MCF 10A (cell line): ENCODE results near the gene RPL29. TPM values are rescaled to one million over a fixed set of nuclear protein-coding genes. Genes with fewer than 3 reads are reported as not detected.

Source experiments
- BruUV-seq: library from RNA; stranded (reverse); fragments of 400-500 nt; replicated peaks from 2 replicates; lab custom pipeline; 2021; lab: Mats Ljungman, UMichigan
- CTCF ChIA-PET: fragments of 300-600 bp; sonication (Branson Sonifier 250); formaldehyde crosslinking; extraction: SDS; loops from one replicate; lab custom pipeline; 2021; ENCODE audit warnings: antibody characterized with exemption, inconsistent platforms; lab: Yijun Ruan, JAX
- POLR2A ChIA-PET: fragments of 300-600, 350-650 bp; sonication (Branson Sonifier 250); formaldehyde crosslinking; extraction: SDS; loops from one replicate; lab custom pipeline; 2020; ENCODE audit warnings: antibody characterized with exemption, inconsistent platforms; lab: Yijun Ruan, JAX
- DNase-seq: peaks from one replicate; pipeline ENCODE4 v3.0.0-alpha.2; 2018; ENCODE audit not compliant: unreplicated experiment
- H3K27ac Mint-ChIP-seq: one replicate; pipeline ENCODE4 v1.8.0; 2022; ENCODE audit warnings: mild to moderate bottlenecking, low read depth, mixed read lengths; ENCODE audit not compliant: unreplicated experiment
- H3K27me3 Mint-ChIP-seq: one replicate; pipeline ENCODE4 v1.8.0; 2022; ENCODE audit warnings: mixed read lengths; ENCODE audit not compliant: insufficient read depth, unreplicated experiment
- H3K36me3 Mint-ChIP-seq: one replicate; pipeline ENCODE4 v1.8.0; 2022; ENCODE audit warnings: mild to moderate bottlenecking, moderate library complexity, mixed read lengths; ENCODE audit not compliant: insufficient read depth, unreplicated experiment
- H3K4me1 Mint-ChIP-seq: one replicate; pipeline ENCODE4 v1.8.0; 2022; ENCODE audit warnings: mixed read lengths; ENCODE audit not compliant: insufficient read depth, unreplicated experiment
- H3K4me3 Mint-ChIP-seq: one replicate; pipeline ENCODE4 v1.8.0; 2022; ENCODE audit warnings: mild to moderate bottlenecking, moderate library complexity, mixed read lengths; ENCODE audit not compliant: unreplicated experiment
- H3K9me3 Mint-ChIP-seq: one replicate; pipeline ENCODE4 v1.8.0; 2022; ENCODE audit warnings: mixed read lengths; ENCODE audit not compliant: unreplicated experiment
- CTCF ChIP-seq: fragments of 200-600 bp; IDR thresholded peaks from one replicate; pipeline ENCODE4 v1.8.0; 2022; ENCODE audit warnings: antibody characterized with exemption, mild to moderate bottlenecking; ENCODE audit not compliant: unreplicated experiment
- intact Hi-C: fragments of 100-400 bp; cut with micrococcal nuclease; formaldehyde crosslinking; loops from 2 replicates; pipeline ENCODE4 v1.14.1; 2022
- total RNA-seq: library from RNA; stranded (reverse); gene quantifications from 2 replicates; pipeline ENCODE4 v1.2.3, GENCODE V29; 2022

RPL29 gene
- total RNA-seq, 1 experiment from 2014 or later, result 1,551 TPM

- no TSS peak for BruUV-seq
- no peak within 1 kb of the TSS for H3K4me3 Mint-ChIP-seq
- TF ChIP-seq CTCF, result no peak
- DNase-seq, result no peak
- H3K27me3 Mint-ChIP-seq, result no peaks in the 10 kb centered on the region
- ChIA-PET POLR2A (interaction anchor here (0.5 to 0.7 kb wide), 2 partner anchors 434 to 660 kb away, joined by 3 to 5 read pairs; no protein-coding TSS in a partner anchor), CTCF (interaction anchor here (0.5 kb wide), 1 partner anchor 658 kb away, joined by 4 read pairs; no protein-coding TSS in a partner anchor)
- H3K4me1 Mint-ChIP-seq, result peaks cover 14% of the 10 kb centered on the region
- no peaks in the 10 kb centered on the region for H3K9me3 Mint-ChIP-seq
- intact Hi-C loops, result no loop called here
- no peak within 1 kb of the TSS for H3K27ac Mint-ChIP-seq
- no peaks in the 10 kb centered on the region for H3K36me3 Mint-ChIP-seq
These were observed 40.4 kb downstream of the RPL29 start, which contains the start of gene GPR62 for GRCh38 chr3:51955175-51955892. GPR62 (plus strand) TSS chr3:51955381; CDS start chr3:51955653, 272 bp downstream.

- DNase-seq, result no peak
- no TSS peak for BruUV-seq
- TF ChIP-seq CTCF, result no peak
- Mint-ChIP-seq H3K4me3 (no peak overlapping the region), H3K4me1 (peaks cover 14% of the 10 kb centered on the region), H3K9me3 (no peaks in the 10 kb centered on the region), H3K36me3 (no peaks in the 10 kb centered on the region), H3K27me3 (no peaks in the 10 kb centered on the region), H3K27ac (no peak overlapping the region)
- intact Hi-C loops, result no loop called here
- ChIA-PET POLR2A (interaction anchor here (0.7 to 1.2 kb wide), 2 partner anchors 41 to 435 kb away, joined by 3 to 4 read pairs; partner anchors contain the start of gene RPL29), CTCF (interaction anchor here (0.5 to 2.3 kb wide), 3 partner anchors 12 to 658 kb away, joined by 3 to 13 read pairs (median 4); partner anchors contain the start of genes PARP3 and RRP9)
These were observed 41.0 kb downstream of the RPL29 start for GRCh38 chr3:51954713-51955112.

GRCh38 chr3:51954105-51954504 is 41.6 kb downstream of the RPL29 start:
- TF ChIP-seq CTCF, result no peak

GRCh38 chr3:51953445-51953844 is 42.2 kb downstream of the RPL29 start:
- intact Hi-C loops, result no loop called here
- DNase-seq, result peak; percentile 78
- Mint-ChIP-seq H3K27me3 (no peaks in the 10 kb centered on the region), H3K4me1 (peaks cover 14% of the 10 kb centered on the region), H3K9me3 (no peaks in the 10 kb centered on the region), H3K4me3 (no peak overlapping the region), H3K36me3 (no peaks in the 10 kb centered on the region), H3K27ac (peak overlapping the region; percentile 5)
- POLR2A ChIA-PET, result no interaction called here
- no peak for TF ChIP-seq CTCF
- CTCF ChIA-PET, result interaction anchor here (0.6 to 2.3 kb wide), 3 partner anchors 11 to 19 kb away, joined by 3 to 13 read pairs (median 4); partner anchors contain the start of genes PARP3 and RRP9
- no TSS peak for BruUV-seq

More at GRCh38 chr3:51954105-51954504, 41.6 kb downstream of the RPL29 start:
- Mint-ChIP-seq H3K9me3 (no peaks in the 10 kb centered on the region), H3K36me3 (no peaks in the 10 kb centered on the region), H3K4me1 (peaks cover 14% of the 10 kb centered on the region), H3K27ac (no peak overlapping the region), H3K27me3 (no peaks in the 10 kb centered on the region), H3K4me3 (no peak overlapping the region)
- no peak for DNase-seq
- POLR2A ChIA-PET, result interaction anchor here (1.2 kb wide), 1 partner anchor 42 kb away, joined by 4 read pairs; the partner anchor contains the start of gene RPL29
- no TSS peak for BruUV-seq
- CTCF ChIA-PET, result interaction anchor here (0.6 to 2.3 kb wide), 2 partner anchors 12 to 418 kb away, joined by 3 to 13 read pairs; partner anchors contain the start of genes PARP3 and RRP9
- intact Hi-C loops, result no loop called here
